Peyer's patch (tissue), 4 donors: Measurements from ENCODE around the gene SRGAP2B.
"Not testable (repeated sequence)": the region's sequence is repeated elsewhere in the genome, so short reads cannot be mapped to it uniquely, and the experiment has no call there.

Experiments
- CTCF ChIP-seq, 6 experiments: fragments of 450-650 bp in 4 of 6; fragments of 200-600 bp in 2 of 6; sonication (generic) in 1 of 6; IDR thresholded peaks; one replicate each; pipeline ENCODE4 v1.5.1; 2017 to 2019; ENCODE audit warnings: antibody characterized with exemption in 6 of 6, mild to moderate bottlenecking in 3 of 6, moderate library complexity in 1 of 6
- POLR2A ChIP-seq, 2 donors: fragments of 450-650 bp; IDR thresholded peaks; one replicate each; pipeline ENCODE4 v1.5.1; 2017; ENCODE audit warnings: antibody characterized with exemption in 2 of 2, mild to moderate bottlenecking in 2 of 2, moderate library complexity in 2 of 2

- TF ChIP-seq CTCF, POLR2A (IDR thresholded peaks at IDR 0.05): not testable (repeated sequence)
Measured at GRCh38 chr1:144913977-144914734, 181.0 kb downstream of the SRGAP2B start.
